Measurements from ENCODE around the gene CD274.
A peak's percentile ranks its signal among the peaks of the same experiment; 100 is the strongest.
"Not testable (repeated sequence)": the region's sequence is repeated elsewhere in the genome, so short reads cannot be mapped to it uniquely, and the experiment has no call there.

The CD274 gene

GRCh38 chr9:5438301-5439162 is 11.8 kb upstream of the CD274 start:
- DNase-seq, result no peak

- DNase-seq, result no peak
These were observed 9.9 kb upstream of the CD274 start for GRCh38 chr9:5440426-5440825.

GRCh38 chr9:5441043-5441442 is 9.3 kb upstream of the CD274 start:
- no peak for DNase-seq

GRCh38 chr9:5442400-5443011 is 7.8 kb upstream of the CD274 start:
- DNase-seq, result peak; percentile 14

GRCh38 chr9:5443850-5444249 is 6.5 kb upstream of the CD274 start:
- DNase-seq, result no peak

GRCh38 chr9:5445096-5445495 is 5.2 kb upstream of the CD274 start:
- DNase-seq, result not testable (repeated sequence)

GRCh38 chr9:5445886-5446285 is 4.5 kb upstream of the CD274 start:
- DNase-seq, result no peak

- no peak for DNase-seq
These were observed 3.7 kb upstream of the CD274 start for GRCh38 chr9:5446451-5447236.

GRCh38 chr9:5447337-5447736 is 3.0 kb upstream of the CD274 start:
- DNase-seq, result no peak

GRCh38 chr9:5448016-5448415 is 2.3 kb upstream of the CD274 start:
- no peak for DNase-seq

GRCh38 chr9:5448461-5449435 is 1.6 kb upstream of the CD274 start:
- DNase-seq, result no peak

GRCh38 chr9:5449521-5450358 is 602 bp upstream of the CD274 start:
- DNase-seq, result no peak

GRCh38 chr9:5452286-5452609 is 1.9 kb downstream of the CD274 start:
- DNase-seq, result no peak

- DNase-seq, result no peak
These were observed 2.7 kb downstream of the CD274 start for GRCh38 chr9:5453004-5453403.

- DNase-seq, result no peak
These were observed 3.3 kb downstream of the CD274 start for GRCh38 chr9:5453673-5454072.

- DNase-seq, result no peak
These were observed 4.8 kb downstream of the CD274 start for GRCh38 chr9:5455181-5455580.

GRCh38 chr9:5459289-5459829 is 9.0 kb downstream of the CD274 start:
- no peak for DNase-seq

GRCh38 chr9:5460157-5460556 is 9.8 kb downstream of the CD274 start:
- DNase-seq, result no peak

- not testable (repeated sequence) for DNase-seq
These were observed 14.5 kb downstream of the CD274 start for GRCh38 chr9:5464831-5465330.

GRCh38 chr9:5466005-5466404 is 15.7 kb downstream of the CD274 start:
- no peak for DNase-seq

GRCh38 chr9:5466766-5467165 is 16.4 kb downstream of the CD274 start:
- DNase-seq, result no peak
